Upper lobe of left lung (tissue), 4 donors: ENCODE results near the gene GLUL.

ENCODE experiments used
- CTCF ChIP-seq, 6 experiments: fragments of 450-650 bp in 4 of 6; fragments of 200-600 bp in 2 of 6; sonication (generic) in 2 of 6; IDR thresholded peaks; one replicate each; pipeline ENCODE4 v1.5.1; 2016 to 2019; ENCODE audit warnings: antibody characterized with exemption in 6 of 6
- POLR2A ChIP-seq, 4 donors: fragments of 450-650 bp; IDR thresholded peaks; one replicate each; pipeline ENCODE4 v1.5.1; 2016 to 2017; ENCODE audit warnings: antibody characterized with exemption in 4 of 4, mild to moderate bottlenecking in 2 of 4

GRCh38 chr1:182400567-182400966 is 9.0 kb upstream of the GLUL start, which contains the start of gene TEDDM1:
- TF ChIP-seq CTCF (IDR thresholded peaks at IDR 0.05) (no peak), POLR2A (IDR thresholded peaks at IDR 0.05) (no peak)
